PFSK-1 (cell line): Measurements from ENCODE around the gene KIAA1549.

Experiments
- FOXP2 ChIP-seq: optimal IDR thresholded peaks from 2 replicates; pipeline ENCODE3; 2011; ENCODE audit warnings: borderline replicate concordance, control low read depth, inconsistent platforms; ENCODE audit not compliant: insufficient read depth; ENCODE audit errors: extremely low read length, extremely low read depth
- POLR2AphosphoS5 ChIP-seq: IDR thresholded peaks from 2 replicates; pipeline ENCODE4 v1.6.1; 2012; ENCODE audit warnings: low read depth, mild to moderate bottlenecking, control low read depth, low read length, moderate library complexity
- SIN3A ChIP-seq: IDR thresholded peaks from 2 replicates; pipeline ENCODE4 v1.6.1; 2012; ENCODE audit warnings: mild to moderate bottlenecking, low read length, moderate library complexity, borderline replicate concordance; ENCODE audit not compliant: insufficient read depth
- TAF1 ChIP-seq: IDR thresholded peaks from 2 replicates; pipeline ENCODE4 v1.6.1; 2012; ENCODE audit warnings: low read length, control low read depth, borderline replicate concordance; ENCODE audit not compliant: insufficient read depth
- TF ChIP-seq, protein P1 (sequence below), 2 experiments: IDR thresholded peaks; 2 replicates each; pipeline versions ENCODE4 v1.6.1 to v1.8.0; 2011 to 2012; ENCODE audit warnings: low read depth in 2 of 2, low read length in 2 of 2, control low read depth in 1 of 2, inconsistent platforms in 1 of 2, mild to moderate bottlenecking in 1 of 2, moderate library complexity in 1 of 2; ENCODE audit not compliant: insufficient read depth in 1 of 2

KIAA1549 gene

DNA sequence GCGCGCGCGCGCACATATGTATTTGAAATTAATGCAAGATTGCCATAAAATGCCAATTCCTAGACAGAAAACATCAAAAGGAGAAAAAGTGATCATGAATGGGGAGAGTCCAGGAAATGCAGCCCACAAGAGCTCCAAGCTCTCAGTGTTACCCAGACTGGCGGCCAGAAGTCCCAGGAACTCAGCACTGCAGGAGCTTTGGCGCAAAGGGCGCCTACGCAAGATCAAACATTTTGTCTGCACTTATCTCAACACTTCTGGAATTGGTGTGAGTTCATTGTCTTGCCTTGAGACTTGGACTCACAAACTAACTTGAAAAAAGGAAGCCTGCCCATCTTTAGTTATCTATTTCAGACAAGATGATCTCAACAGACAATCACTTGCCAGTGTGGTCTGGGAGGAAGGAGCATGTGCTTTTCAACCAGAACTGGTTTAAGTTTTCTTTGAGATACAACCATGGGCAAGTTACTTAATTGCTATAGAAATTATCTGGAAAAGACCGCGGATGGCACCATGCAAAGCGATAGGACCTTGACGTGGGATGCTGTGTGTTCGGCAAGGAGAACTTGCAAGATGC, 77.2 kb downstream of the KIAA1549 start:
- TF ChIP-seq SIN3A (no peak), FOXP2 (no peak), POLR2AphosphoS5 (no peak), TAF1 (no peak)
- TF ChIP-seq, protein P1, sequence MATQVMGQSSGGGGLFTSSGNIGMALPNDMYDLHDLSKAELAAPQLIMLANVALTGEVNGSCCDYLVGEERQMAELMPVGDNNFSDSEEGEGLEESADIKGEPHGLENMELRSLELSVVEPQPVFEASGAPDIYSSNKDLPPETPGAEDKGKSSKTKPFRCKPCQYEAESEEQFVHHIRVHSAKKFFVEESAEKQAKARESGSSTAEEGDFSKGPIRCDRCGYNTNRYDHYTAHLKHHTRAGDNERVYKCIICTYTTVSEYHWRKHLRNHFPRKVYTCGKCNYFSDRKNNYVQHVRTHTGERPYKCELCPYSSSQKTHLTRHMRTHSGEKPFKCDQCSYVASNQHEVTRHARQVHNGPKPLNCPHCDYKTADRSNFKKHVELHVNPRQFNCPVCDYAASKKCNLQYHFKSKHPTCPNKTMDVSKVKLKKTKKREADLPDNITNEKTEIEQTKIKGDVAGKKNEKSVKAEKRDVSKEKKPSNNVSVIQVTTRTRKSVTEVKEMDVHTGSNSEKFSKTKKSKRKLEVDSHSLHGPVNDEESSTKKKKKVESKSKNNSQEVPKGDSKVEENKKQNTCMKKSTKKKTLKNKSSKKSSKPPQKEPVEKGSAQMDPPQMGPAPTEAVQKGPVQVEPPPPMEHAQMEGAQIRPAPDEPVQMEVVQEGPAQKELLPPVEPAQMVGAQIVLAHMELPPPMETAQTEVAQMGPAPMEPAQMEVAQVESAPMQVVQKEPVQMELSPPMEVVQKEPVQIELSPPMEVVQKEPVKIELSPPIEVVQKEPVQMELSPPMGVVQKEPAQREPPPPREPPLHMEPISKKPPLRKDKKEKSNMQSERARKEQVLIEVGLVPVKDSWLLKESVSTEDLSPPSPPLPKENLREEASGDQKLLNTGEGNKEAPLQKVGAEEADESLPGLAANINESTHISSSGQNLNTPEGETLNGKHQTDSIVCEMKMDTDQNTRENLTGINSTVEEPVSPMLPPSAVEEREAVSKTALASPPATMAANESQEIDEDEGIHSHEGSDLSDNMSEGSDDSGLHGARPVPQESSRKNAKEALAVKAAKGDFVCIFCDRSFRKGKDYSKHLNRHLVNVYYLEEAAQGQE (IDR thresholded peaks at IDR 0.05; ENCODE audit: insufficient read depth in 1 of 2, low read depth in 2 of 2, low read length in 2 of 2), result no peak

DNA sequence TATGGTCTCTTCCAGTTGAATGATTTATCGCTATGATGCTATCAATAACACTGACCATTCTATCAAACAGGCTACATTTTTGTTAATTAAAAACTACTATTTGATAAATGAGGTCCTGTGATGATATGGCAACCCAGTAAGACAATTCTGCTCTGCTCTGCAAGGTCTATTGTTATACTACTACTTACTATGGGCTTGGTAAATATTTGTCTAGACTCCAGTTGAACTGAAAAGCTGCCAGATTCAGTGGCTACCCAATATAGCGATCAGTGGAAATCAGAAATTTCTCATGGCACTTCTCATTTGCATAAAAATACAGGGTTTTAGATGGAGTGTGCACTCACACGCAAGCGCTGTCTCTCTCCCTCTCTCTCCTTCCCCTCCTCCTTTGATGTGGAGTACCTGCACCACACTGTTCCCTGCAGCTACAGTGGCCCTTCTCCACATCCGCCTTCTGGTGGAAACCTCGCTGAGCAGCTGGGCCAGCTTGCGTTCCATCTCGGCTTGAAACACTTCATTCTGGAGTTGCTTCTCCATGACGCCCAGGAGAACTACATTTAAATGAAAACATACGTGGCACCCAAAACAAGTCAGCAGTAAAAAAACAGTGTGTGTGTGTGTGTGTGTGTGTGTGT, 77.9 kb downstream of the KIAA1549 start:
- no peak for TF ChIP-seq SIN3A
- TF ChIP-seq FOXP2, result no peak
- no peak for TF ChIP-seq POLR2AphosphoS5
- TF ChIP-seq TAF1, result no peak
- TF ChIP-seq, protein P1 (IDR thresholded peaks at IDR 0.05; ENCODE audit: insufficient read depth in 1 of 2, low read depth in 2 of 2, low read length in 2 of 2), result no peak

DNA sequence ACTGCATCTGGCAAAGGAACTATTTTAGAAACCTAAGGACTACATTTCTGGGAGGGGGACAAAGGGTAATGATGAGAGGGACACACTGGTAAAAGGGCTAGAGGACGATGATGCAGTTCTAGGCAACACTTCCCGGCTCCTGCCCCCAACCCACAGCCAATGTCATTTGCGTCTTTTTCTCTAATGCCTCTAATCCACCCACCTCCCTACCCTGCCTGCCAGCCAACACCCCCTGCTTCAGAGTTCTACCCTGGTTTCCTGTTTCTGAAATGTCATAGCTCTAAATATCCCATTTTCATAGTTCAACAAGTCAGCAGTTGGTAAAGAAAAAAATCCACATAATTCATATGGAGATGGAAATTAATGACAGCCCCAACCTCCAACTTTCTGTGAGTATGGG, 79.0 kb downstream of the KIAA1549 start:
- TF ChIP-seq POLR2AphosphoS5 (no peak), FOXP2 (no peak), SIN3A (no peak), TAF1 (no peak)
- TF ChIP-seq, protein P1 (IDR thresholded peaks at IDR 0.05; ENCODE audit: insufficient read depth in 1 of 2, low read depth in 2 of 2, low read length in 2 of 2), result no peak

DNA sequence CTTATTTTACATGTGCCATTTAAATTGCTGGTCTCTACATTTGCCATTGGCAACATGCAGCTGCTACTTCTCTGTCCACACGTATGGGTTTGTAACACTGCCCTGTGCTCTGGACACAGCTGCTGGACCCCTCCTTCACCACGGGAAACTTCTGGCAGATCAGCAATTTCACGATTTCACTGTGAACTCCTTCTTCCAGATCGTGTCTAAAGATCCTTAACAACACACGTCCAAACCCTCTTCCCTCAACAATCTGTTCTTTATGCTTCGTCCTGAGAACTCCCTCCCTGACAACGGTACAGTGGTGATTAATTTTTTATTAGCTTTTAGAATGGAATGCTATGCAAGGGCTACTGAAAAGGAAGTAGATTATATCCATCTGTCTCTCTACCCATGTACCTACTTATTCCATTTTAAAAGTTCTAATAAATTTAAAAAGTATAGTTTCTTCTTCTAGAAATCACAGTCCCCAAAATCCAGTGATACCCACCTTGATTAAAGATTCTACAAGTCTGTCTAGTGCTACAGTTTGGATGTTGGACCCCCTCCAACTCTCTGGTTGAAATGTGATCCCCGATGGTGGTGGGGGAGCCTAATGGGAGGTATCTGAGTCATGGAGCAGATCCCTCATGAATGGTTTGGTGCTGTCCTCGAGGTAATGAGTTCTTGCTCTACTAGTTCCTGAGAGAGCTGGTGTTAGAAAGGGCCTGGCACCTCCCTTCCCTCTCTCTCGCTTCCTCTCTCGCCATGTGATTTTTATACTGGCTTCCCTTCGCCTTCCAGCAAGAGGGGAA, 81.0 kb downstream of the KIAA1549 start:
- TF ChIP-seq TAF1 (no peak), FOXP2 (no peak), SIN3A (no peak), POLR2AphosphoS5 (no peak)
- TF ChIP-seq, protein P1 (IDR thresholded peaks at IDR 0.05; ENCODE audit: insufficient read depth in 1 of 2, low read depth in 2 of 2, low read length in 2 of 2), result no peak
